ENCODE data around the gene SHISA5.
"Not testable (repeated sequence)": the region's sequence is repeated elsewhere in the genome, so short reads cannot be mapped to it uniquely, and the experiment has no call there.

The SHISA5 gene

DNA sequence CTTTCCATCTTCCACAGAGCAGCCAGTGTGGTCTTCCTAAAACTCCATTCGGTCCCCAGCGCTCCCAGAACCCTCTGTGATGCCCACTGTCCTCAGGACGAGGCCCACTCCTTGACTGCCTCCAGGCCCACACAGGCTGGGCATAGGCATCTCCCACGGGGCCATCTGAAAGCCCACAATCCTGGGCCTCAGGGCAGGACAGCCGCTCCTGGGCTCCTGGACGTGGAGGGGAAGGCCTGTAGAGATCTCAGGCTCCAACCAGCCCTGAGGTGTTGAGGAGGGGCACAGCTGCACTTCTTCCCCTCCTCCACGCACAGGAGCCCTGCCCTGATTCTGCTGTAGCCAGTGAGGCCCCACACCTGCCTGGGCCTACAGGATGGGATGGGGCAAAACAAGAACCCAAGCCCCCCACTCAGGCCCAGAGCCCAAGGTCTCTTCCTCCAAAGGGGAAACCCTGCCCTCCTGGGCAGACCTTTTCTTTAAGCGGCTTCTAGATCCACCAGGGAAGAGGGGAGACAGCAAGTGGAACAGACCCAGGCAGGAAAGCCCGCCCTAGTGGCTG is 25.9 kb downstream of the SHISA5 start:
- DNase-seq (ENCODE audit: low read depth, low spot score): no peak

DNA sequence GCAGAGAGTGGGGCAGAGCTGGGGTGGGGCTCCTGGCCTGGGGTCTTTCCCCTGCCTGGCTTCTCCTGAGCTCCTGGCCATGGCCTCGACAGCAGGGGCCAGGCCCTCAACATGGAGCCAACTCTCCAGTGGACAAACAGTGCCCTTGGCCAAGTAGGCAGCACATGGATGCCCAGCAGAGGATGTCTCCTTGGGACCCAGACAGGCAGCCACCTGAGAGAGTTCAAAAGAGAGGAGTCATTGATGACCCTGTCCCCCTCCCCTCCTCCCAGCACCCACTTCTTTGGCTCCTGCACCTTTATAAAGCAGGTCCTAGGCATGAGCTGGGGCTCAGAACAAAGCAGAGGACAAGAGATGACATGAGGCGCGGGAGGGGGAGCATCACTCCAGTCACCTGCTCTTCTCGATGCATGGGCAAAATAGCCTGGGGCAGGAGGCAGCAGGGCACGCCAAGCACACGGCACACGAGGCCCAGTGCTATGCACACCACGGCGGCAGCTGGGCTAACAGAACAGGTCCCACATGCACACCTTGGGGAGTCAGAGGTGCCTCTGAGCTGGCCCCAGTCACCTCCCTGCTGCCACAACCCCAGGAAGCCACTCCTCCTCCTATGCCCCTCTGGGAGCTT is 27.4 kb downstream of the SHISA5 start:
- DNase-seq (ENCODE audit: low read depth, low spot score): no peak

DNA sequence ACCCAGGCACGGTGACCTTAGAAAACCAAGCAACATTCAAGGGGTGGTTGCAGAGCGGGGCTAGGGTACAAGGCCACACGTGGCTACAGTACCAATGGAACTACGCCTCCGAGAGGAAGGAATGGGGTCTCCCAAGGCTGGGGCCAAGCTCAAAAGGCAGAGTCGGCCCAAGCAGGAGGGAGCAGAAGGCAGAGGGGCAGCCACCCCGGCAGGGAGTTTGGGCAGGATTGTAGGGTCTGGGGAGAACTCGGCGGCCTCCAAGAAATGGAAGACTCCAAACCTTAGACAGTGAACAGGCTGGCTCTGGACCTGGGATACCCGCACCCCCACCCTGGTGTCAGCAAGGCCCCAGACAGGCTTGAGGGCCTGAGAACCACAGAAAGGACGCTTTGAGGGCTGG is 28.8 kb downstream of the SHISA5 start:
- no peak for DNase-seq (ENCODE audit: low read depth, low spot score)

- DNase-seq (ENCODE audit: low read depth, low spot score): no peak
Measured at GRCh38 chr3:48474619-48475018, 29.4 kb downstream of the SHISA5 start.

DNA sequence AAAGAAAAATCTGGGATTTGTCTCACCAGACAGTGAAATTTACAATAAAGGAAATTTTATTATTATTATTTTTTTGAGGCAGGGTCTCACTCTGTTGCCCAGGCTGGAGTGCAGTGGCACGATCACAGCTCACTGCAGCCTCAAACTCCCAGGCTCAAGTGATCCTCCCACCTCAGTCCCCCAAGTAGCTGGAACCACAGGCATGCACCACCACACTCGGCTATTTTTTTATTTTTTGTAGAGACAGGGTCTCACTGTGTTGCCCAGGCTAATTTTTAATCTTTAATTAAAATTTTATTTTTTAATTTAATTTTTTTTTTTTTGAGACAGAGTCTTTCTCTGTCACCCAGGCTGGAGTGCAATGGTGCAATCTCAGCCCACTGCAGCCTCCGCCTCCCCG is 29.9 kb downstream of the SHISA5 start:
- DNase-seq (ENCODE audit: low read depth, low spot score): not testable (repeated sequence)

- no peak for DNase-seq (ENCODE audit: low read depth, low spot score)
Measured at GRCh38 chr3:48473617-48473952, 30.4 kb downstream of the SHISA5 start.

DNA sequence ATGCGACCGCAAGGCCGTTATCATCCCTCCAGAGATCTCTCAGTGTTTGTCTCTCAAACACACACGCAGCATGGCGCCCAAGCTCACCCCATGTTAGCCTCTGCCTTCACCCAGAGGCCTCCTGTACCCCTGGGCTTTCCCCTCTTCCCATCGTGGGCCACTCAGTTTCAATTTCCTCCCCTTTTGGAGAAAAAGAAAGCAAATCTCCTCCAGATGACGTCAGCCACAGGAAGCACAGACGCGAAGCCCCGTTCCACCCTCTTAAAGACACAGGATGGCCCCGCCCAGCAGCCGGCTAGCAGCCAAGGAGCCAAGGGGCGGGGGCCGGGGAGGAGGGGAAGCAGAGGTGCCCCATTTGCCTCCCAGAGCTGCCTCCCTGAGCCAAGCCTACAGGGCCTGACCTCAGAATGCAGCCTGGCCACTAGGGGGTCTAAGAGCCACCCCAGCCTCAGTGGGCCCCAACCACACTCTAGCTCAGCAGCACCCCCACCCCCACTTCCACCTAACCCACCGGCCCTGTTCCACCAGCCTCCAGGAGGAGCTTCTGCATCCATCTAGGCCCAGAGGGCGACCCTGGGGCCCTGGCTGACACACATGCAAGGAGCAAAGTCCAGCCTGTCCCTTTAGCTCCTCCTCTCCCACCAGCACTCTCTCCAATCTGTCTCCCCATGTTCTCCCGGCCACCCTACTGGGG is 30.9 kb downstream of the SHISA5 start:
- DNase-seq (ENCODE audit: low read depth, low spot score): no peak

DNA sequence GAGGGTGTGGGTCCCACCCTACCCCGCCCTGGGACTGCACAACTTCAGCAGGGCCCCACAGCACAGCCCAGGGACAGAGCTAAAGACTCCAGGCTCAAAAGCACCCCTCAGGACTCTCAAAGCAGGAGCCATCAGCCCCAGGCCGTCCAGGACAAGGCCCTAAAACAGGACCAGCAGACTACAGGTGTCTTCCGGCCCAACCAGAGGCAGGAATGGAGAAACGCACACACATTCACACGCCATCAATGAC is 31.4 kb downstream of the SHISA5 start:
- DNase-seq (ENCODE audit: low read depth, low spot score): no peak

DNA sequence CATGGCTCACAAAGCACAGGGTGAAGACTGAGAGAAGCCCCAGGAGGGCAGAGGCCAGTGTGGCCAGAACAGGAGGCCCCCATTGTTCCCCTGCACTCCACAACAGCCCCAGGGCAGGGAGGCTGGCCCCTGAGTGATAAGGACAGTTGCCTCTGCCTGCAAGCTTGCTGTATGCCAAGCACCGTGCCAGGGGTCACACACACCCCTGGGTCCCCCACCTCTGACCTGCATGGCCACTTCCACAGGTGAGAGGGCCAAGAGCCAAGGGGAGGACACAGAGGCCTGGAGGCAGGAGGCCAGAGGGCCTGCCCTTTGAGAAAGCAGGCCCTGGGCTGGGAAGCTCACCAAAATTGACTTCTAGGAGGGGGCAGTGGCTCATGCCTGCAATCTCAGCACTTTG is 33.7 kb downstream of the SHISA5 start:
- DNase-seq (ENCODE audit: low read depth, low spot score): no peak

- no peak for DNase-seq (ENCODE audit: low read depth, low spot score)
Measured at GRCh38 chr3:48469046-48469915, 34.7 kb downstream of the SHISA5 start.

GRCh38 chr3:48468329-48468731 is 35.6 kb downstream of the SHISA5 start:
- no peak for DNase-seq (ENCODE audit: low read depth, low spot score)

DNA sequence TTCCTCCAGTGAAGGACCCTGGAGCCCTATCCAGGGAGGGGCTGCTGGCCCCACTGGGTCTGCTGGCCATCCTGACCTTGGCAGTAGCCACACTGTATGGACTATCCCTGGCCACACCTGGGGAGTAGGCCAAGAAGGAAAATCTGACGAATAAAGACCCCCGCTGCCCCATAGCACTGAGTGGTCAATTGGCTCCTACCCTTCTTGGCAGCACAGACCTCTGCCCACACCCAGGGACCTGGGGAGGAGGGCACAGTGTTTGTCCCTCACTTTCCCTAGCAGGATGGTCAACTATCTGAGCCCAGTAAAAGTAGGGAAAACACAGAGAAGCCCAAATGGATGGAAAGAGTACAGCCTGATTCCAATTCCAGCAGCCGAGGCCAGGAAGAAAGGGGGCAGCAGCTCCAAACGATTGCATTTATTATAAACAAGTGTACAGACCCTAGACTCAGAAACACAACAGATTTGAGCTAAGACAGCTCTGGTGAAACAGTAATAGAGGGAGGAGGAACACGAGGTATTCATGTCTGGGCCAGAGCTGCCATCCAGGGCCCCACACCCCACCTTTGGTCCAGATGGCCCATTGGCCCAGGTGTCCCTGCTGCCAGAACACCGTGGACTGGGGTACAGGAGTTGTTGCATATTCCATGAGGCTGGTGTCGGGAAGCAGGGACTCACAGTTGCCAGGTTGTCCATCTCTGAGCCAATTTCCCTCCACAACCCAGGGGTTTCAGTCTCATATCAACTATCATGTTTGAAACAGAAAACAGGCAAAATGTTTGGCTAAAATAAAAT is 36.3 kb downstream of the SHISA5 start:
- no peak for DNase-seq (ENCODE audit: low read depth, low spot score)

DNA sequence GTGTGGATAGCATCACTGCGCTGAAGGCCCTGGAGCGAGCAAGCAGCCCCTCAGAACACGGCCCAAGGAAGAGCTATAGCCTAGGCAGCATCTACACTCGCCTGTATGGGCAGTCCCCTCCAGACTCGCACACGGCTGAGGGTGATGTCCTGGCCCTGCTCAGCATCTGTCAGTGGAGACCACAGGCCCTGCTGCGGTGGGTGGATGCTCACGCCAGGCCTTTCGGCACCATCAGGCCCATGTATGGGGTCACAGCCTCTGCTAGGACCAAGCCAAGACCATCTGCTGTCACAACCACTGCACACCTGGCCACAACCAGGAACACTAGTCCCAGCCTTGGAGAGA is 36.9 kb downstream of the SHISA5 start:
- DNase-seq (ENCODE audit: low read depth, low spot score): no peak

GRCh38 chr3:48466386-48467109 is 37.4 kb downstream of the SHISA5 start:
- DNase-seq (ENCODE audit: low read depth, low spot score): no peak

DNA sequence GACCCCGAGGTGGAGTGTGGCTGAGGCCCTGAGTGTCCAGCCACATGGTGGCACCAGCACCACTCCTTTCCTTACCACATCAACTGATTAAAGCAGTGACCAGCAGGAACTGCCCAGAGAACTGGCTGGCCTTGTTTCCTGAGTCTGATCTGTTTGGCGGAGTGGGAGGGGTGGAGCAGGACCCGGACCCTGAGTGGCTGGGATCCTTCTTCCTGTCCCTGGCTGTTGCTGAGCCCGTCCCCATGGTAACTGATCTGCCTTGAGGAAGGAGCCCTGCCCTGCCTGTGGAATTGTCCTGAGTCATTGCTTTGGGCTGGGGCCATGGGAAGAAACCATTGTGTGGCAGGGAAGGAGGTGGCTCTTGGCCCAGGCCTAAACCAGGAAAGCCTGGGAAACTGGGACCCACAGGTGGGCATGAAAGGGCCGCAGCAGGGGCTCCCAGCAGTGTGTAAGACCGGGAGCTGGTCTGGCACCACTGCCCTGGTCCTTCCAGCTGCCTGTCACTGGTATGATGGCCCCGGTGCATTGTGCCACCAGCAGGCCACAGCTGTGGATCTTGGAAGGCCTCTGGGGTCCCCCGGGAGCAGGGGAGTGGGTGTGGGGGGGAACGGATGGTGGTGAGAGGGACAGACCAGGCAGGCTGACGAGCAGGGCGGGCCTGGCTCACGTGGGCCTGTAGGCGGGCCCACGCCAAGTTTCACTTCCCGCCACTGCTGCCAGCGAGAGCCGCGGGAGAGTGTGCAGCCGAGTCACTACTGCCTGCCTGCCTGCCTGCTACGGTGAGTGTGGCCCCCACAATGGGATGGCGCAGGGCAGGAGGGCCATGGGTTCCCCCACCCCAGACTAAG is 38.2 kb downstream of the SHISA5 start:
- peak; percentile 96 for DNase-seq (ENCODE audit: low read depth, low spot score)

- no peak for DNase-seq (ENCODE audit: low read depth, low spot score)
Measured at GRCh38 chr3:48465237-48465530, 38.8 kb downstream of the SHISA5 start.

GRCh38 chr3:48464713-48465221 is 39.2 kb downstream of the SHISA5 start:
- no peak for DNase-seq (ENCODE audit: low read depth, low spot score)

- no peak for DNase-seq (ENCODE audit: low read depth, low spot score)
Measured at GRCh38 chr3:48463703-48464102, 40.3 kb downstream of the SHISA5 start.

GRCh38 chr3:48461767-48462166 is 42.2 kb downstream of the SHISA5 start:
- not testable (repeated sequence) for DNase-seq (ENCODE audit: low read depth, low spot score)

GRCh38 chr3:48460517-48460902 is 43.5 kb downstream of the SHISA5 start:
- no peak for DNase-seq (ENCODE audit: low read depth, low spot score)
